K562 (cell line): ENCODE results near the gene ENKUR. TPM values are rescaled to one million over a fixed set of nuclear protein-coding genes. Genes with fewer than 3 reads are reported as not detected.
"Not testable (repeated sequence)": the region's sequence is repeated elsewhere in the genome, so short reads cannot be mapped to it uniquely, and the experiment has no call there.

Experiments used
- ATAC-seq: fragments of 200-7000 bp; cut with Tn5 transposase; 3 replicates; pipeline ENCODE4 v1.9.1; 2020; ENCODE audit warnings: moderate library complexity
- BruUV-seq: library from RNA; stranded (reverse); fragments of 400-500 nt; replicated peaks from 2 replicates; lab custom pipeline; 2021; lab: Mats Ljungman, UMichigan
- CTCF ChIA-PET: fragments of 300-600 bp; formaldehyde crosslinking; extraction: SDS; loops from one replicate; lab custom pipeline; 2021; ENCODE audit warnings: low intra/inter-chr PET ratio; lab: Yijun Ruan, JAX
- POLR2A ChIA-PET: fragments of 300-600, 350-650 bp; sonication (Branson Sonifier 250); formaldehyde crosslinking; extraction: SDS; loops from one replicate; lab custom pipeline; 2021; ENCODE audit warnings: antibody characterized with exemption, inconsistent platforms; lab: Yijun Ruan, JAX
- DNase-seq, 4 experiments: peaks; one replicate each; pipeline versions ENCODE4 v3.0.0 to v3.0.0-alpha.2; 2011 to 2018; ENCODE audit warnings: low spot score in 3 of 4, mixed read lengths in 3 of 4; ENCODE audit errors: extremely low read depth in 1 of 4
- FAIRE-seq: peaks from 2 replicates; lab custom pipeline; 2011; peaks lifted over from hg19 to GRCh38; lab: Jason Lieb, UNC
- H2AFZ ChIP-seq: 2 replicates; pipeline ENCODE4 v1.6.0; 2011; ENCODE audit warnings: low read depth, low read length, control low read depth, inconsistent platforms
- H3K27ac ChIP-seq: fragments of 200-600 bp; 3 replicates; pipeline ENCODE4 v1.8.0; 2011; ENCODE audit warnings: low read depth, mild to moderate bottlenecking, control low read depth, inconsistent platforms, low read length, moderate library complexity, mixed read lengths; ENCODE audit errors: extremely low read depth
- H3K27me3 ChIP-seq, 2 experiments: fragments of 300-600 bp in 1 of 2; 2 replicates in 1 of 2; 3 replicates in 1 of 2; pipeline versions ENCODE4 v1.6.0 to v1.8.0; 2011; ENCODE audit warnings: inconsistent platforms in 2 of 2, low read length in 2 of 2, mild to moderate bottlenecking in 1 of 2, mixed read lengths in 1 of 2, moderate library complexity in 1 of 2; ENCODE audit not compliant: control insufficient read depth in 2 of 2, insufficient read depth in 2 of 2
- H3K36me3 ChIP-seq: fragments of 300-600 bp; 3 replicates; pipeline ENCODE4 v1.8.0; 2011; ENCODE audit warnings: mild to moderate bottlenecking, low read length, inconsistent platforms; ENCODE audit not compliant: control insufficient read depth, insufficient read depth
- H3K4me1 ChIP-seq, 2 experiments: fragments of 200-600 bp in 1 of 2; replicated peaks in 1 of 2; 2 replicates in 1 of 2; 3 replicates in 1 of 2; pipeline versions ENCODE4 v1.5.1 to v1.8.0; 2011; ENCODE audit warnings: inconsistent platforms in 2 of 2, low read length in 2 of 2, mild to moderate bottlenecking in 1 of 2, mixed read lengths in 1 of 2, moderate library complexity in 1 of 2; ENCODE audit not compliant: control insufficient read depth in 2 of 2, insufficient read depth in 2 of 2
- H3K4me2 ChIP-seq: 2 replicates; pipeline ENCODE4 v1.6.1; 2011; ENCODE audit warnings: low read length, control low read depth, inconsistent platforms, mixed read lengths; ENCODE audit not compliant: insufficient read depth
- H3K4me3 ChIP-seq: fragments of 200-600 bp; sonication (generic), shearing (Covaris generic); 2 replicates; pipeline ENCODE4 v1.5.1; 2016; ENCODE audit warnings: control low read depth, inconsistent platforms
- H3K79me2 ChIP-seq: fragments of 200-600 bp; 3 replicates; pipeline ENCODE4 v1.8.0; 2011; ENCODE audit warnings: low read length, inconsistent platforms; ENCODE audit not compliant: control insufficient read depth, insufficient read depth
- H3K9ac ChIP-seq, 2 experiments: 2 replicates each; pipeline versions ENCODE4 v1.6.0 to v1.6.1; 2011; ENCODE audit warnings: low read depth in 2 of 2, low read length in 2 of 2, control low read depth in 1 of 2, inconsistent platforms in 1 of 2, mild to moderate bottlenecking in 1 of 2, mixed read lengths in 1 of 2; ENCODE audit not compliant: insufficient read depth in 1 of 2
- H3K9me1 ChIP-seq: one replicate; pipeline ENCODE4 v1.6.0; 2011; ENCODE audit warnings: inconsistent platforms, mild to moderate bottlenecking, low read length, moderate library complexity; ENCODE audit not compliant: control insufficient read depth, insufficient read depth
- H3K9me3 ChIP-seq: replicated peaks from 2 replicates; pipeline ENCODE4 v1.5.1; 2011; ENCODE audit warnings: low read depth, low read length, inconsistent platforms; ENCODE audit not compliant: control insufficient read depth, insufficient read depth
- H4K20me1 ChIP-seq: replicated peaks from 2 replicates; pipeline ENCODE4 v1.6.1; 2011; ENCODE audit warnings: low read length, inconsistent platforms, mixed read lengths; ENCODE audit not compliant: control insufficient read depth, insufficient read depth
- CBFA2T3 ChIP-seq: fragments of 450-650 bp; IDR thresholded peaks from 2 replicates; pipeline ENCODE4 v1.6.1; 2017
- L3MBTL2 ChIP-seq: fragments of 450-650 bp; IDR thresholded peaks from 2 replicates; pipeline ENCODE4 v1.6.1; 2016; ENCODE audit warnings: mild to moderate bottlenecking, moderate library complexity
- MAZ ChIP-seq, 2 experiments: fragments of 450-650 bp in 1 of 2; sonication (generic) in 1 of 2; formaldehyde crosslinking; IDR thresholded peaks in 1 of 2; conservative IDR thresholded peaks in 1 of 2; 2 replicates each; pipeline versions ENCODE4 v1.4.0 to v1.5.0; 2020; ENCODE audit warnings: mild to moderate bottlenecking in 1 of 2, missing genetic modification reagents in 1 of 2
- SMAD4 ChIP-seq: fragments of 250-450 bp; sonication (Bioruptor Pico); conservative IDR thresholded peaks from 2 replicates; pipeline ENCODE4 v1.8.0; 2021; ENCODE audit warnings: inconsistent platforms, mild to moderate bottlenecking, moderate library complexity
- USF2 ChIP-seq: sonication (generic); formaldehyde crosslinking; IDR thresholded peaks from 2 replicates; pipeline ENCODE4 v1.5.0; 2020; ENCODE audit warnings: missing genetic modification reagents
- ZBTB33 ChIP-seq: sonication (generic); formaldehyde crosslinking; IDR thresholded peaks from 2 replicates; pipeline ENCODE4 v1.8.1; 2023; ENCODE audit warnings: mild to moderate bottlenecking, missing genetic modification reagents
- WGBS: fragments of 100-300 bp; shearing (Covaris generic); methylation state at CpG from one replicate; pipeline ENCODE4 v1.1.6; 2016; ENCODE audit warnings: low coverage, mixed read lengths; ENCODE audit not compliant: insufficient coverage; ENCODE audit errors: missing lambda C conversion rate; 5-methylcytosine and 5-hydroxymethylcytosine counted together
- in situ Hi-C: fragments of 300-500 bp; cut with MboI; formaldehyde crosslinking; loops from 4 replicates; pipeline ENCODE4 v1.15.0; 2018; ENCODE audit warnings: inconsistent platforms, mixed read lengths
- intact Hi-C: fragments of 100-400 bp; cut with micrococcal nuclease; formaldehyde crosslinking; loops from 2 replicates; pipeline ENCODE4 v1.14.2; 2022
- polyA plus RNA-seq, 8 experiments: library from polyadenylated mRNA; depleted of rRNA in 4 of 8; stranded (reverse) in 5 of 8; unstranded in 3 of 8; fragments of >200 nt; fragmentation: Nextera tagmentation in 2 of 8; fragmentation: Illumina TruSeq in 1 of 8; extraction: Ambion mirVana in 2 of 8; extraction: Trizol in 1 of 8; gene quantifications; 2 replicates each; pipeline versions ENCODE4 v1.2.1 to v1.2.3, GENCODE V29; 2011 to 2014; ENCODE audit warnings: inconsistent platforms in 1 of 8, missing spikeins in 1 of 8
- total RNA-seq, 7 experiments: library from RNA; depleted of rRNA in 6 of 7; stranded (reverse); fragments of >200 nt in 6 of 7; fragmentation: Illumina TruSeq in 2 of 7; extraction: Trizol in 2 of 7; gene quantifications; 2 replicates each; pipeline versions ENCODE4 v1.2.1 to v1.2.3, GENCODE V29; 2011 to 2021; ENCODE audit warnings: low replicate concordance in 1 of 7

ENKUR gene
- total and polyA plus RNA-seq, 9 of the 15 experiments (the other 6 are each of a cell fraction or from before 2014, with no cell fraction given) = 0.06 to 0.46 (median 0.20) TPM

- FAIRE-seq = not testable (repeated sequence)
Observed at GRCh38 chr10:24957624-24958051, 58.3 kb downstream of the ENKUR start.

GRCh38 chr10:24953675-24954074 lies 62.3 kb downstream of the ENKUR start:
- in situ Hi-C loops = loop anchor here (10.0 kb wide), 1 partner anchor 309 kb away; no protein-coding TSS in a partner anchor
- H3K4me2 ChIP-seq = peak overlapping the region; percentile 84
- TSS peak; percentile 51 for BruUV-seq
- intact Hi-C loops = loop anchor here (2.0 to 5.0 kb wide), 6 partner anchors 34 to 311 kb away; partner anchors contain the start of genes ENKUR and THNSL1
- no peaks in the 10 kb centered on the region for H4K20me1 ChIP-seq
- ChIA-PET POLR2A (interaction anchor here (0.6 to 1.5 kb wide), 4 partner anchors 9 to 123 kb away, joined by 3 to 4 read pairs (median 3); no protein-coding TSS in a partner anchor), CTCF (interaction anchor here (0.7 to 1.1 kb wide), 2 partner anchors 225 to 334 kb away, joined by 3 read pairs; no protein-coding TSS in a partner anchor)
- H2AFZ ChIP-seq = peak overlapping the region; percentile 95
- H3K79me2 ChIP-seq = peaks cover 6% of the 10 kb centered on the region; the same call in 2 of the 3 replicates
- 66% methylated on average over 11 of the region's 11 CpGs for WGBS
- no peaks in the 10 kb centered on the region for H3K36me3 ChIP-seq
- no peak for DNase-seq
- peak overlapping the region; percentile 85; the same call in 2 of the 3 replicates for H3K27ac ChIP-seq
- H3K27me3 ChIP-seq = no peaks in the 10 kb centered on the region
- no peak for TF ChIP-seq USF2 (CRISPR knock-in tag)
- TF ChIP-seq SMAD4 (CRISPR knock-in tag) = no peak
- peak; percentile 3 for TF ChIP-seq L3MBTL2
- TF ChIP-seq MAZ (CRISPR knock-in tag; conservative IDR thresholded peaks at IDR 0.05 in 1 of 2, IDR thresholded peaks at IDR 0.05 in 1 of 2) = 0 out of 4 replicates have a peak, but pooled peaks of 1 of the 2 experiments have one; percentile 26
- TF ChIP-seq ZBTB33 (CRISPR knock-in tag) = peak; percentile 88
- no peak for TF ChIP-seq CBFA2T3
- no peak for FAIRE-seq
- H3K9me3 ChIP-seq = no peaks in the 10 kb centered on the region
- no peak for ATAC-seq
- H3K9me1 ChIP-seq = no peaks in the 10 kb centered on the region
- H3K9ac ChIP-seq = peak overlapping the region in 1 of 2 experiments; percentile 86; a peak in 2 of 4 replicates
- 0 out of 2 replicates have a peak overlapping the region, but pooled peaks have one; percentile 52 for H3K4me3 ChIP-seq
- peaks cover 18 to 27% of the 10 kb centered on the region in 2 experiments; a peak in 4 of 5 replicates for H3K4me1 ChIP-seq

More at GRCh38 chr10:24957624-24958051, 58.3 kb downstream of the ENKUR start:
- POLR2A ChIA-PET, H3K27ac ChIP-seq, H4K20me1 ChIP-seq, H3K9ac ChIP-seq, H3K4me3 ChIP-seq, CTCF ChIA-PET, H3K27me3 ChIP-seq, intact Hi-C loops, BruUV-seq, ATAC-seq, H3K36me3 ChIP-seq, H3K9me3 ChIP-seq, H3K4me2 ChIP-seq, H3K9me1 ChIP-seq, H3K79me2 ChIP-seq, DNase-seq: not testable (repeated sequence)
- H3K4me1 ChIP-seq = peaks cover 6 to 28% of the 10 kb centered on the region in 2 experiments; a peak in 4 of 5 replicates
- in situ Hi-C loops = loop anchor here (10.0 kb wide), 1 partner anchor 313 kb away; no protein-coding TSS in a partner anchor
- peak overlapping the region; percentile 97; the same call in 1 of the 2 replicates for H2AFZ ChIP-seq
- 93% methylated on average over 6 of the region's 6 CpGs for WGBS
